ENCODE measurements around the gene PKD2. TPM values are rescaled to one million over a fixed set of nuclear protein-coding genes. Genes with fewer than 3 reads are reported as not detected.

The PKD2 gene
- total and polyA plus RNA-seq, 2 donors (not counting 1 experiment from before 2014, with no cell fraction given), result 109 to 158 TPM

DNA sequence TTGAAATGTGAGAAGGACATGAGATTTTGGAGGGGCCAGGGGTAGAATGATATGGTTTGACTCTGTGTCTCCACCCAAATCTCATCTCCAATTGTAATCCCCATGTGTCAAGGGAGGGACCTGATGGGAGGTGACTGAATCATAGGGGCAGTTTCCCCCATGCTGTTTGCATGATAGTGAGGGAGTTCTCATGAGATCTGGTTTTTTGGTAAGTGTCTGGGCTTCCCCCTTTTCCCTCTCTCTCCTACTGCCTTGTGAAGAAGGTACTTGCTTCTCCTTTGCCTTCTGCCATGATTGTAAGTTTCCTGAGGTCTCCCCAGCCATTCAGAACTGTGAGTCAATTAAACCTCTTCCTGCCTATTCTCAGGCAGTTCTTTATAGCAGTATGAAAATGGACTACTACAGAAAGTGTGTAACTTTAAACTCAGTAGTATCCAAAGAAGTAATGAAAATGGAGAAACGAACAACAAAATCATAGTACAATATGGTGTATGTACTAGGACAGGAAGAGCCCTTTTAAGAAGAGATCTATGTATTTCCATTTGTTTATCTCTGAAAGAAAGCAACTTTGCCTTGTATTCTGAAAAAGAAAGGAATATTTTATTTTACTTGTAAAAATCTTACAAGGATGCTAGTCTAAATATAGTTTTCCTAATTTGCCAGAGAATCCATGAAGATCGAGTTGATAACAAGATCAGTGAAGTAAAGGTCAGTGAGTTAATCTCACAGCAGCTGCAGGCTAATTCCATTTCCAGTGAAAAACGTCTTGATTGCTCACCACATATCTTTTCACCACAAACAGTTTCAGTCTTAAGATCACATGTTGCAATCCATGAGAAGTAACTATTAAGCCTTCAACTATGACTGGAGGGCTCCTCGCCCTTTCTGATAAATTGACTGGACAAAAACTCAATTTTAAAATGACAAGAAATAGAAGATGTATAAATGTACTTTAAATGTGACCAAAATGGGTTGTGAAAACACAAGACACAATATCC, 20.5 kb downstream of the PKD2 start:
- Histone ChIP-seq H3K27me3 (ENCODE audit: control insufficient read depth, insufficient read depth, low read length) (no peaks in the 10 kb centered on the region), H4K20me1 (ENCODE audit: control insufficient read depth, extremely low read depth, insufficient read depth, low read length) (no peaks in the 10 kb centered on the region), H3K4me3 (replicated peaks in 1 of 4; ENCODE audit: control extremely low read depth in 1 of 4, insufficient read depth in 1 of 4, low read depth in 3 of 4, low read length in 4 of 4) (no peak overlapping the region), H3K27ac (ENCODE audit: insufficient read depth, low read length) (peak overlapping the region; percentile 81), H3K9ac (ENCODE audit: insufficient read depth, low read length) (peak overlapping the region; percentile 26), H3K4me2 (ENCODE audit: extremely low read depth, insufficient read depth, low read length) (peak overlapping the region; percentile 82), H3K4me1 (ENCODE audit: control insufficient read depth, extremely low read depth, insufficient read depth, low read length) (peaks cover 12% of the 10 kb centered on the region), H2AFZ (ENCODE audit: low read length) (no peak overlapping the region), H3K79me2 (ENCODE audit: control insufficient read depth, insufficient read depth, low read length) (peaks cover 24% of the 10 kb centered on the region), H3K9me3 (ENCODE audit: control insufficient read depth, insufficient read depth, low read depth, low read length) (no peaks in the 10 kb centered on the region), H3K36me3 (ENCODE audit: control insufficient read depth, insufficient read depth, low read length) (peaks cover 4% of the 10 kb centered on the region)
- TF ChIP-seq, protein P1, sequence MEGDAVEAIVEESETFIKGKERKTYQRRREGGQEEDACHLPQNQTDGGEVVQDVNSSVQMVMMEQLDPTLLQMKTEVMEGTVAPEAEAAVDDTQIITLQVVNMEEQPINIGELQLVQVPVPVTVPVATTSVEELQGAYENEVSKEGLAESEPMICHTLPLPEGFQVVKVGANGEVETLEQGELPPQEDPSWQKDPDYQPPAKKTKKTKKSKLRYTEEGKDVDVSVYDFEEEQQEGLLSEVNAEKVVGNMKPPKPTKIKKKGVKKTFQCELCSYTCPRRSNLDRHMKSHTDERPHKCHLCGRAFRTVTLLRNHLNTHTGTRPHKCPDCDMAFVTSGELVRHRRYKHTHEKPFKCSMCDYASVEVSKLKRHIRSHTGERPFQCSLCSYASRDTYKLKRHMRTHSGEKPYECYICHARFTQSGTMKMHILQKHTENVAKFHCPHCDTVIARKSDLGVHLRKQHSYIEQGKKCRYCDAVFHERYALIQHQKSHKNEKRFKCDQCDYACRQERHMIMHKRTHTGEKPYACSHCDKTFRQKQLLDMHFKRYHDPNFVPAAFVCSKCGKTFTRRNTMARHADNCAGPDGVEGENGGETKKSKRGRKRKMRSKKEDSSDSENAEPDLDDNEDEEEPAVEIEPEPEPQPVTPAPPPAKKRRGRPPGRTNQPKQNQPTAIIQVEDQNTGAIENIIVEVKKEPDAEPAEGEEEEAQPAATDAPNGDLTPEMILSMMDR (conservative IDR thresholded peaks at IDR 0.05 in 1 of 2, IDR thresholded peaks at IDR 0.05 in 1 of 2; ENCODE audit: low read depth in 1 of 2, low read length in 2 of 2), result no peak
- TF ChIP-seq EZH2 (IDR thresholded peaks at IDR 0.05; ENCODE audit: low read length, missing control alignments), result no peak
- peak; percentile 93 to 95 for DNase-seq (ENCODE audit: low read depth in 2 of 2)

DNA sequence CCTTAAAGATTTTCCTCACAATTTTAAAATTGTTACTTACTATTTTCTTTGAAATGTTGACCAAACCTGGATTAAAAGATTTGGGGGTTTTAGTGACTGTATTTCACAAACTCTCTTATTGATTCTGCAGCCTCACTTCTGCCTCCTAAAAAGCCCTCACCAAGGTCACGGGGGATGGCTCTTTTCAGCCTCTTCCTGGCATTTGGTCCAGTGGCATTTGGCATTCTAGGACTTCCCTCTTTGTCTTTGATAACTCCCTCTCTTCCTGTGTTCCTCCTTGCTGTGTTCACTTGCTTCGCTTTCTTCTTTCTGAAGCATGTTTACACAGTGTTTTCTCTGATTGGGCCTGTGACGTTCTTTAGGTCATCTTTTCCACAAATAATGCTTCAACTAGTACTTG, 21.5 kb downstream of the PKD2 start:
- Histone ChIP-seq H3K4me2 (ENCODE audit: extremely low read depth, insufficient read depth, low read length) (no peak overlapping the region), H3K4me3 (replicated peaks in 1 of 4; ENCODE audit: control extremely low read depth in 1 of 4, insufficient read depth in 1 of 4, low read depth in 3 of 4, low read length in 4 of 4) (no peak overlapping the region), H3K9me3 (ENCODE audit: control insufficient read depth, insufficient read depth, low read depth, low read length) (no peaks in the 10 kb centered on the region), H2AFZ (ENCODE audit: low read length) (no peak overlapping the region), H3K27ac (ENCODE audit: insufficient read depth, low read length) (peak overlapping the region; percentile 67), H3K79me2 (ENCODE audit: control insufficient read depth, insufficient read depth, low read length) (peaks cover 28% of the 10 kb centered on the region), H4K20me1 (ENCODE audit: control insufficient read depth, extremely low read depth, insufficient read depth, low read length) (no peaks in the 10 kb centered on the region), H3K4me1 (ENCODE audit: control insufficient read depth, extremely low read depth, insufficient read depth, low read length) (peaks cover 12% of the 10 kb centered on the region), H3K27me3 (ENCODE audit: control insufficient read depth, insufficient read depth, low read length) (no peaks in the 10 kb centered on the region), H3K36me3 (ENCODE audit: control insufficient read depth, insufficient read depth, low read length) (peaks cover 4% of the 10 kb centered on the region), H3K9ac (ENCODE audit: insufficient read depth, low read length) (no peak overlapping the region)
- no peak for TF ChIP-seq EZH2 (IDR thresholded peaks at IDR 0.05; ENCODE audit: low read length, missing control alignments)
- TF ChIP-seq, protein P1 (conservative IDR thresholded peaks at IDR 0.05 in 1 of 2, IDR thresholded peaks at IDR 0.05 in 1 of 2; ENCODE audit: low read depth in 1 of 2, low read length in 2 of 2), result no peak
- no peak for DNase-seq (ENCODE audit: low read depth in 2 of 2)

DNA sequence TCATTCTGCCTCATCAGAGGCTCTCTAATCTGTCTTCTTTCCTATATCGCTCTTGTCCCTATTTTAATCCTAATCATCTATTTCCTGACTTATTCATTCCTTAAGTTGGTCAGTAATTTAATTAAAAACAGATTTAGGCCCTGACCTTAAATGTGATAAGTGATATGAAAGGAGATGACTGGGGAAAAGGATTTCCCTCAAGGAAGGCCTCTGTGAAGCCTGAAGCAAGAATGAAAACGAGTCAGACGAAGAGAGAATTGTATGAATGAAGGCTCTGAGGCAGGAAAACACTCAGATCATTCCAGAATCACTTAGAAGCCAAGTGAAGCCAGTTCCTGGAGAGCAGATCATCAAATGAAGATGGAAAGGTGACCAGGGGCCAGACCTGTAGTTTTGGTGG, 22.1 kb downstream of the PKD2 start:
- Histone ChIP-seq H3K79me2 (ENCODE audit: control insufficient read depth, insufficient read depth, low read length) (peaks cover 28% of the 10 kb centered on the region), H3K9ac (ENCODE audit: insufficient read depth, low read length) (no peak overlapping the region), H3K4me2 (ENCODE audit: extremely low read depth, insufficient read depth, low read length) (no peak overlapping the region), H3K4me1 (ENCODE audit: control insufficient read depth, extremely low read depth, insufficient read depth, low read length) (peaks cover 12% of the 10 kb centered on the region), H3K9me3 (ENCODE audit: control insufficient read depth, insufficient read depth, low read depth, low read length) (no peaks in the 10 kb centered on the region), H3K36me3 (ENCODE audit: control insufficient read depth, insufficient read depth, low read length) (peaks cover 4% of the 10 kb centered on the region), H3K4me3 (replicated peaks in 1 of 4; ENCODE audit: control extremely low read depth in 1 of 4, insufficient read depth in 1 of 4, low read depth in 3 of 4, low read length in 4 of 4) (no peak overlapping the region), H2AFZ (ENCODE audit: low read length) (no peak overlapping the region), H3K27ac (ENCODE audit: insufficient read depth, low read length) (peak overlapping the region; percentile 67), H3K27me3 (ENCODE audit: control insufficient read depth, insufficient read depth, low read length) (no peaks in the 10 kb centered on the region), H4K20me1 (ENCODE audit: control insufficient read depth, extremely low read depth, insufficient read depth, low read length) (no peaks in the 10 kb centered on the region)
- TF ChIP-seq, protein P1 (conservative IDR thresholded peaks at IDR 0.05 in 1 of 2, IDR thresholded peaks at IDR 0.05 in 1 of 2; ENCODE audit: low read depth in 1 of 2, low read length in 2 of 2), result no peak
- TF ChIP-seq EZH2 (IDR thresholded peaks at IDR 0.05; ENCODE audit: low read length, missing control alignments), result no peak
- DNase-seq (ENCODE audit: low read depth in 2 of 2), result no peak

Measured in fibroblast of lung (primary cell).